ENCODE measurements around the gene KRT15. TPM values are rescaled to one million over a fixed set of nuclear protein-coding genes. Genes with fewer than 3 reads are reported as not detected.
A peak's percentile ranks its signal among the peaks of the same experiment; 100 is the strongest.

KRT15 gene
- total RNA-seq, 1 donor from 2014 or later, result 0.79 TPM

DNA sequence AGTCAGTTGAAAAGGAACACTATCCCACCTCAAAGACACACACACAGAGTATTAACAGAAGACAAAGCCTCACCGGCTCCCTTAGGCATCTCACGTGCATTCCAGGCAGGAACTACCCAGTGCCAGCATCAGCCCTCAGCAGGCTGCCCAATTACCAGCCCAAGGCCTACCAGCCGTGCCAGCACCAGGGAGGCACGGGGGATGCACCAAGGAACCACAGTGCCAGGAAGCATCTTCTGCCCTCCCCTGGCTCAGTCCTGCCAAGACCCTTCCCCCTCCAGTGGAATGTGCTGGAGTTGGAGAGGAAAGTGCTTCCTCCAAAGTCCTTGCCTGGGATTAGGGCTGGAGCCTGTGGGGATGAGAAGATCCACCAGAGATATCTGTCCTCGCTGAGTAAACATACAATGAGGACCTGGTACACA is 20.4 kb upstream of the KRT15 start:
- H3K9ac ChIP-seq (ENCODE audit: low read length), result peak overlapping the region; percentile 1
- no peak overlapping the region for H3K4me3 ChIP-seq (ENCODE audit: insufficient read depth, low read depth, low read length)
- H3K9me3 Mint-ChIP-seq (ENCODE audit: unreplicated experiment), result no peaks in the 10 kb centered on the region
- no peak for TF ChIP-seq EZH2 (IDR thresholded peaks at IDR 0.05; ENCODE audit: insufficient read depth, low read length)
- TF ChIP-seq CTCF (IDR thresholded peaks at IDR 0.05; ENCODE audit: insufficient read depth, low read depth, low read length), result no peak
- H3K9me3 ChIP-seq (ENCODE audit: insufficient read depth, low read depth, low read length), result no peaks in the 10 kb centered on the region
- H3K27me3 ChIP-seq (ENCODE audit: insufficient read depth, low read length), result no peaks in the 10 kb centered on the region
- no peaks in the 10 kb centered on the region for H4K20me1 ChIP-seq (ENCODE audit: insufficient read depth, low read length)
- peaks cover 20% of the 10 kb centered on the region for H3K4me1 Mint-ChIP-seq (ENCODE audit: low read depth, unreplicated experiment)
- no peak overlapping the region for H3K27ac ChIP-seq (ENCODE audit: low read depth, low read length)
- peak overlapping the region; percentile 37 for H2AFZ ChIP-seq (ENCODE audit: low read depth, low read length)
- H3K36me3 Mint-ChIP-seq (ENCODE audit: low read depth, unreplicated experiment), result peaks cover 2% of the 10 kb centered on the region
- no peak for FAIRE-seq
- H3K36me3 ChIP-seq (ENCODE audit: insufficient read depth, low read length), result no peaks in the 10 kb centered on the region
- DNase-seq (ENCODE audit: low read depth), result no peak
- no peak overlapping the region for H3K4me3 Mint-ChIP-seq (ENCODE audit: unreplicated experiment)
- peaks cover 12% of the 10 kb centered on the region for H3K27me3 Mint-ChIP-seq (ENCODE audit: low read depth, unreplicated experiment)
- peak overlapping the region; percentile 41 for H3K4me2 ChIP-seq (ENCODE audit: low read length)
- peak overlapping the region; percentile 82 for H3K27ac Mint-ChIP-seq (ENCODE audit: unreplicated experiment)
- H3K4me1 ChIP-seq (ENCODE audit: insufficient read depth, low read length), result peaks cover 11% of the 10 kb centered on the region
- H3K79me2 ChIP-seq (ENCODE audit: insufficient read depth, low read length), result no peaks in the 10 kb centered on the region

GRCh38 chr17:41538565-41538991 is 19.9 kb upstream of the KRT15 start:
- peaks cover 11% of the 10 kb centered on the region for H3K4me1 ChIP-seq (ENCODE audit: insufficient read depth, low read length)
- H3K36me3 Mint-ChIP-seq (ENCODE audit: low read depth, unreplicated experiment), result peaks cover 2% of the 10 kb centered on the region
- peak overlapping the region; percentile 41 for H3K4me2 ChIP-seq (ENCODE audit: low read length)
- H3K4me3 Mint-ChIP-seq (ENCODE audit: unreplicated experiment), result no peak overlapping the region
- peaks cover 20% of the 10 kb centered on the region for H3K4me1 Mint-ChIP-seq (ENCODE audit: low read depth, unreplicated experiment)
- peak overlapping the region; percentile 82 for H3K27ac Mint-ChIP-seq (ENCODE audit: unreplicated experiment)
- no peak overlapping the region for H3K27ac ChIP-seq (ENCODE audit: low read depth, low read length)
- no peaks in the 10 kb centered on the region for H3K27me3 ChIP-seq (ENCODE audit: insufficient read depth, low read length)
- H3K9ac ChIP-seq (ENCODE audit: low read length), result peak overlapping the region; percentile 1
- H3K36me3 ChIP-seq (ENCODE audit: insufficient read depth, low read length), result no peaks in the 10 kb centered on the region
- DNase-seq (ENCODE audit: low read depth), result no peak
- H3K4me3 ChIP-seq (ENCODE audit: insufficient read depth, low read depth, low read length), result no peak overlapping the region
- H3K9me3 ChIP-seq (ENCODE audit: insufficient read depth, low read depth, low read length), result no peaks in the 10 kb centered on the region
- TF ChIP-seq EZH2 (IDR thresholded peaks at IDR 0.05; ENCODE audit: insufficient read depth, low read length), result no peak
- no peak for TF ChIP-seq CTCF (IDR thresholded peaks at IDR 0.05; ENCODE audit: insufficient read depth, low read depth, low read length)
- no peaks in the 10 kb centered on the region for H3K9me3 Mint-ChIP-seq (ENCODE audit: unreplicated experiment)
- peaks cover 14% of the 10 kb centered on the region for H3K27me3 Mint-ChIP-seq (ENCODE audit: low read depth, unreplicated experiment)
- no peak for FAIRE-seq
- H2AFZ ChIP-seq (ENCODE audit: low read depth, low read length), result peak overlapping the region; percentile 37
- no peaks in the 10 kb centered on the region for H3K79me2 ChIP-seq (ENCODE audit: insufficient read depth, low read length)
- no peaks in the 10 kb centered on the region for H4K20me1 ChIP-seq (ENCODE audit: insufficient read depth, low read length)

- Histone ChIP-seq H3K4me2 (ENCODE audit: low read length) (peak overlapping the region; percentile 41), H3K27me3 (ENCODE audit: insufficient read depth, low read length) (no peaks in the 10 kb centered on the region), H3K9ac (ENCODE audit: low read length) (no peak overlapping the region), H3K79me2 (ENCODE audit: insufficient read depth, low read length) (no peaks in the 10 kb centered on the region), H4K20me1 (ENCODE audit: insufficient read depth, low read length) (no peaks in the 10 kb centered on the region), H3K27ac (ENCODE audit: low read depth, low read length) (no peak overlapping the region), H3K4me1 (ENCODE audit: insufficient read depth, low read length) (peaks cover 11% of the 10 kb centered on the region), H3K9me3 (ENCODE audit: insufficient read depth, low read depth, low read length) (no peaks in the 10 kb centered on the region), H3K36me3 (ENCODE audit: insufficient read depth, low read length) (no peaks in the 10 kb centered on the region), H3K4me3 (ENCODE audit: insufficient read depth, low read depth, low read length) (no peak overlapping the region), H2AFZ (ENCODE audit: low read depth, low read length) (no peak overlapping the region)
- H3K9me3 Mint-ChIP-seq (ENCODE audit: unreplicated experiment), result no peaks in the 10 kb centered on the region
- DNase-seq (ENCODE audit: low read depth) (no peak), FAIRE-seq (no peak)
- peaks cover 20% of the 10 kb centered on the region for H3K4me1 Mint-ChIP-seq (ENCODE audit: low read depth, unreplicated experiment)
- H3K4me3 Mint-ChIP-seq (ENCODE audit: unreplicated experiment), result no peak overlapping the region
- TF ChIP-seq EZH2 (IDR thresholded peaks at IDR 0.05; ENCODE audit: insufficient read depth, low read length), result no peak
- no peak for TF ChIP-seq CTCF (IDR thresholded peaks at IDR 0.05; ENCODE audit: insufficient read depth, low read depth, low read length)
- H3K36me3 Mint-ChIP-seq (ENCODE audit: low read depth, unreplicated experiment), result peaks cover 2% of the 10 kb centered on the region
- no peak overlapping the region for H3K27ac Mint-ChIP-seq (ENCODE audit: unreplicated experiment)
- peaks cover 14% of the 10 kb centered on the region for H3K27me3 Mint-ChIP-seq (ENCODE audit: low read depth, unreplicated experiment)
Measured at GRCh38 chr17:41537990-41538389, 19.3 kb upstream of the KRT15 start.

All from astrocyte (in vitro differentiated cells and primary cell).